H9 (cell line): Measurements from ENCODE around the gene RETN. TPM values are rescaled to one million over a fixed set of nuclear protein-coding genes. Genes with fewer than 3 reads are reported as not detected.

Experiments used
- DNase-seq: peaks from one replicate; pipeline ENCODE4 v3.0.0-alpha.2; 2017
- H2AFZ ChIP-seq: one replicate; pipeline ENCODE4 v1.6.1; 2013; ENCODE audit warnings: mild to moderate bottlenecking, low read length, control low read depth, moderate library complexity
- H2AK5ac ChIP-seq: 2 replicates; pipeline ENCODE4 v1.6.1; 2013; ENCODE audit warnings: low read length, control low read depth, mixed read lengths; ENCODE audit not compliant: insufficient read length
- H2BK120ac ChIP-seq: one replicate; pipeline ENCODE4 v1.6.1; 2013; ENCODE audit warnings: low read depth, mild to moderate bottlenecking, low read length, control low read depth, inconsistent platforms; ENCODE audit not compliant: poor library complexity, severe bottlenecking
- H2BK12ac ChIP-seq: 2 replicates; pipeline ENCODE4 v1.6.1; 2013; ENCODE audit warnings: low read length, control low read depth, mixed read lengths, low read depth; ENCODE audit not compliant: insufficient read length
- H2BK15ac ChIP-seq: 2 replicates; pipeline ENCODE4 v1.6.1; 2013; ENCODE audit warnings: low read depth, low read length, control low read depth
- H2BK20ac ChIP-seq: one replicate; pipeline ENCODE4 v1.6.1; 2013; ENCODE audit warnings: low read depth, mild to moderate bottlenecking, low read length, control low read depth, inconsistent platforms; ENCODE audit not compliant: poor library complexity, severe bottlenecking
- H2BK5ac ChIP-seq: 2 replicates; pipeline ENCODE4 v1.6.1; 2013; ENCODE audit warnings: low read length, control low read depth, mixed read lengths; ENCODE audit not compliant: insufficient read length
- H3K14ac ChIP-seq: 2 replicates; pipeline ENCODE4 v1.6.1; 2013; ENCODE audit warnings: low read length, control low read depth; ENCODE audit not compliant: insufficient read depth
- H3K18ac ChIP-seq: 2 replicates; pipeline ENCODE4 v1.6.1; 2013; ENCODE audit warnings: low read depth, mild to moderate bottlenecking, mixed read lengths, low read length, control low read depth; ENCODE audit not compliant: insufficient read length
- H3K23ac ChIP-seq: 2 replicates; pipeline ENCODE4 v1.6.1; 2013; ENCODE audit warnings: low read length, control low read depth, mixed read lengths, low read depth; ENCODE audit not compliant: insufficient read length
- H3K23me2 ChIP-seq: 2 replicates; pipeline ENCODE4 v1.6.1; 2013; ENCODE audit warnings: low read depth, mild to moderate bottlenecking, mixed read lengths, low read length, control low read depth; ENCODE audit not compliant: insufficient read length, poor library complexity, severe bottlenecking
- H3K27ac ChIP-seq: 2 replicates; pipeline ENCODE4 v1.5.1; 2013; ENCODE audit warnings: low read length, control low read depth, mixed read lengths, low read depth; ENCODE audit not compliant: insufficient read length
- H3K27me3 ChIP-seq: 2 replicates; pipeline ENCODE4 v1.6.1; 2013; ENCODE audit warnings: low read length, control low read depth, inconsistent platforms; ENCODE audit not compliant: insufficient read depth
- H3K4ac ChIP-seq: 2 replicates; pipeline ENCODE4 v1.6.1; 2013; ENCODE audit warnings: low read depth, mild to moderate bottlenecking, control low read depth, inconsistent platforms, low read length, moderate library complexity
- H3K4me1 ChIP-seq: 2 replicates; pipeline ENCODE4 v1.6.1; 2013; ENCODE audit warnings: low read length, control low read depth, inconsistent platforms; ENCODE audit not compliant: insufficient read depth
- H3K4me2 ChIP-seq: 2 replicates; pipeline ENCODE4 v1.6.1; 2013; ENCODE audit warnings: low read length, control low read depth, mixed read lengths; ENCODE audit not compliant: insufficient read length, insufficient read depth
- H3K56ac ChIP-seq: 2 replicates; pipeline ENCODE4 v1.6.1; 2013; ENCODE audit warnings: low read depth, mild to moderate bottlenecking, mixed read lengths, low read length, control low read depth; ENCODE audit not compliant: insufficient read length
- H3K79me1 ChIP-seq: 2 replicates; pipeline ENCODE4 v1.6.1; 2013; ENCODE audit warnings: low read depth, mild to moderate bottlenecking, moderate library complexity, low read length, control low read depth, inconsistent platforms; ENCODE audit not compliant: insufficient read depth, poor library complexity, severe bottlenecking
- H3K79me2 ChIP-seq: 2 replicates; pipeline ENCODE4 v1.6.1; 2013; ENCODE audit warnings: low read length, control low read depth, inconsistent platforms; ENCODE audit not compliant: insufficient read depth
- H3K9ac ChIP-seq: 2 replicates; pipeline ENCODE4 v1.6.1; 2013; ENCODE audit warnings: low read length, control low read depth, mixed read lengths; ENCODE audit not compliant: insufficient read length; ENCODE audit errors: extremely low read depth
- H3K9me3 ChIP-seq: one replicate; pipeline ENCODE4 v1.6.1; 2013; ENCODE audit warnings: low read depth, low read length, inconsistent platforms; ENCODE audit not compliant: control insufficient read depth
- H3T11ph ChIP-seq: one replicate; pipeline ENCODE4 v1.6.1; 2013; ENCODE audit warnings: mild to moderate bottlenecking, low read length, control low read depth, inconsistent platforms
- H4K20me1 ChIP-seq: one replicate; pipeline ENCODE4 v1.6.1; 2013; ENCODE audit not compliant: control insufficient read depth, insufficient read length, insufficient read depth
- H4K5ac ChIP-seq: 2 replicates; pipeline ENCODE4 v1.6.1; 2013; ENCODE audit warnings: low read depth, mild to moderate bottlenecking, mixed read lengths, low read length, control low read depth; ENCODE audit not compliant: insufficient read length
- H4K8ac ChIP-seq: replicated peaks from 2 replicates; pipeline ENCODE4 v1.6.1; 2013; ENCODE audit warnings: low read length, control low read depth, mixed read lengths, low read depth; ENCODE audit not compliant: insufficient read length
- H4K91ac ChIP-seq: 2 replicates; pipeline ENCODE4 v1.6.1; 2013; ENCODE audit warnings: low read depth, mild to moderate bottlenecking, moderate library complexity, mixed read lengths, low read length, control low read depth; ENCODE audit not compliant: insufficient read length
- H3K27ac Mint-ChIP-seq, 3 experiments: 2 replicates in 2 of 3; 3 replicates in 1 of 3; pipeline ENCODE4 v1.8.0; 2020 to 2021; ENCODE audit warnings: mixed read lengths in 3 of 3, mild to moderate bottlenecking in 1 of 3, moderate library complexity in 1 of 3
- H3K27me3 Mint-ChIP-seq: 2 replicates; pipeline ENCODE4 v1.8.0; 2021; ENCODE audit warnings: low read depth, mild to moderate bottlenecking, moderate library complexity, mixed read lengths
- H3K36me3 Mint-ChIP-seq, 3 experiments: 2 replicates in 2 of 3; 3 replicates in 1 of 3; pipeline ENCODE4 v1.8.0; 2020 to 2021; ENCODE audit warnings: low read depth in 3 of 3, mixed read lengths in 3 of 3; ENCODE audit not compliant: insufficient read depth in 1 of 3
- H3K4me1 Mint-ChIP-seq, 2 experiments: 2 replicates each; pipeline ENCODE4 v1.8.0; 2020; ENCODE audit warnings: mixed read lengths in 2 of 2
- H3K4me3 Mint-ChIP-seq, 2 experiments: 2 replicates in 1 of 2; 3 replicates in 1 of 2; pipeline ENCODE4 v1.8.0; 2020 to 2021; ENCODE audit warnings: mild to moderate bottlenecking in 2 of 2, mixed read lengths in 2 of 2, moderate library complexity in 1 of 2
- H3K9me3 Mint-ChIP-seq, 2 experiments: 2 replicates in 1 of 2; 3 replicates in 1 of 2; pipeline ENCODE4 v1.8.0; 2020; ENCODE audit warnings: mild to moderate bottlenecking in 2 of 2, mixed read lengths in 2 of 2, moderate library complexity in 1 of 2
- CTCF ChIP-seq: fragments of 200-600 bp; sonication (generic); conservative IDR thresholded peaks from 3 replicates; pipeline ENCODE4 v1.8.0; 2021; ENCODE audit warnings: antibody characterized with exemption, mild to moderate bottlenecking
- WGBS: extraction: QIAGEN DNeasy Blood & Tissue Kit; methylation state at CpG from one replicate; pipeline ENCODE4 v1.1.7; 2013; ENCODE audit warnings: missing lambda C conversion rate, low lambda C conversion rate, mixed read lengths; ENCODE audit not compliant: insufficient read length; ENCODE audit errors: extremely low coverage; 5-methylcytosine and 5-hydroxymethylcytosine counted together
- total RNA-seq: library from RNA; stranded (reverse); gene quantifications from 2 replicates; pipeline ENCODE4 v1.2.1, GENCODE V29; 2021

The RETN gene
- total RNA-seq, 1 experiment from 2014 or later, result not detected

DNA sequence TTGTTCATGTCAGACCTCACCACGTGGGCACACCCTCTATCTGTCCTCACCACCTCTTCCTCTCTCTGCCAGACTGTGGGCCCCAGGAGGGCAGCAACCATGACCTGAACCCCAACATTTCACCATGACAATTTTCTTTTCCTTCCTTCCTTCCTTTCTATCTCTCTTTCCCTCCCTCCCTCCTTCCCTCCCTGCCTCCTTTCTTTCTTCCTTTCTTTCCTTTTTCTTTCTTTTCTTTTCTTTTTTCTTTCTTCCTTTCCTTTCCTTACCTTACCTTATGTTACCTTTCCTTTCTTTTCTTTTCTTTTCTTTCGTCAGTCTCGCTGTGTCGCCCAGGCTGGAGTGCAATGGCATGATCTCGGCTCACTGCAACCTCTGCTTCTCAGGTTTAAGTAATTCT lies 41.8 kb downstream of the RETN start:
- H3K23ac ChIP-seq, result no peak overlapping the region
- no CpG with 5 or more reads among the region's 5 CpGs for WGBS

More for the DNA sequence above, 41.8 kb downstream of the RETN start:
- Histone ChIP-seq H3K9ac (no peak overlapping the region), H3T11ph (no peak overlapping the region), H3K4me1 (no peaks in the 10 kb centered on the region), H3K79me1 (no peaks in the 10 kb centered on the region), H2BK120ac (no peak overlapping the region), H3K4ac (no peak overlapping the region), H4K5ac (no peak overlapping the region), H3K14ac (no peak overlapping the region), H2BK5ac (no peak overlapping the region), H4K20me1 (no peaks in the 10 kb centered on the region), H3K27me3 (no peaks in the 10 kb centered on the region), H3K27ac (no peak overlapping the region), H3K9me3 (no peaks in the 10 kb centered on the region), H2BK12ac (no peak overlapping the region), H2AK5ac (no peak overlapping the region), H2BK15ac (no peak overlapping the region; the same call in 1 of the 2 replicates), H4K8ac (no peak overlapping the region), H2BK20ac (no peak overlapping the region), H3K18ac (no peak overlapping the region), H2AFZ (no peak overlapping the region), H3K56ac (no peak overlapping the region), H3K79me2 (no peaks in the 10 kb centered on the region), H3K23me2 (no peaks in the 10 kb centered on the region), H4K91ac (no peak overlapping the region), H3K4me2 (no peak overlapping the region)
- no peak for TF ChIP-seq CTCF
- Mint-ChIP-seq H3K27me3 (peaks cover 15% of the 10 kb centered on the region), H3K27ac (0 out of 7 replicates have a peak overlapping the region, but pooled peaks of 1 of the 3 experiments have one; percentile 48), H3K36me3 (no peaks in the 10 kb centered on the region), H3K4me1 (peaks cover 0 to 4% of the 10 kb centered on the region in 2 experiments; a peak in 2 of 4 replicates), H3K4me3 (no peak overlapping the region), H3K9me3 (no peaks in the 10 kb centered on the region)
- DNase-seq, result no peak
